ENCODE results near the gene TRAFD1. TPM values are rescaled to one million over a fixed set of nuclear protein-coding genes. Genes with fewer than 3 reads are reported as not detected.
A peak's percentile ranks its signal among the peaks of the same experiment; 100 is the strongest.
"Not testable (repeated sequence)": the region's sequence is repeated elsewhere in the genome, so short reads cannot be mapped to it uniquely, and the experiment has no call there.

TRAFD1 gene
- 10 to 100 TPM; 20.0 to 27.4 (median 23.3) TPM for polyA plus RNA-seq (ENCODE audit: insufficient read length in 10 of 10)
- long read RNA-seq, donor 1, partial matches to known transcripts = 0 of 4 reads
- long read RNA-seq, donor 1, other reads (novel, unspliced or antisense) = 0 of 4 reads
- long read RNA-seq, donor 2, partial matches to known transcripts = 0 of 4 reads
- long read RNA-seq, donor 2, other reads (novel, unspliced or antisense) = 0 of 4 reads
- long read RNA-seq, donor 3 = 0 reads
- long read RNA-seq, donor 4, partial matches to known transcripts = 8 of 9 reads
- long read RNA-seq, donor 4, other reads (novel, unspliced or antisense) = 0 of 9 reads
- long read RNA-seq, donor 5, partial matches to known transcripts = 0 of 5 reads
- long read RNA-seq, donor 5, other reads (novel, unspliced or antisense) = 0 of 5 reads
- long read RNA-seq, donor 6, partial matches to known transcripts = 0 of 7 reads
- long read RNA-seq, donor 6, other reads (novel, unspliced or antisense) = 0 of 7 reads
- long read RNA-seq, donor 7, partial matches to known transcripts = 10 of 10 reads
- long read RNA-seq, donor 7, other reads (novel, unspliced or antisense) = 0 of 10 reads
- long read RNA-seq, donor 8, partial matches to known transcripts = 9 of 10 reads
- long read RNA-seq, donor 8, other reads (novel, unspliced or antisense) = 0 of 10 reads
- long read RNA-seq, donor 9 = 0 reads

DNA sequence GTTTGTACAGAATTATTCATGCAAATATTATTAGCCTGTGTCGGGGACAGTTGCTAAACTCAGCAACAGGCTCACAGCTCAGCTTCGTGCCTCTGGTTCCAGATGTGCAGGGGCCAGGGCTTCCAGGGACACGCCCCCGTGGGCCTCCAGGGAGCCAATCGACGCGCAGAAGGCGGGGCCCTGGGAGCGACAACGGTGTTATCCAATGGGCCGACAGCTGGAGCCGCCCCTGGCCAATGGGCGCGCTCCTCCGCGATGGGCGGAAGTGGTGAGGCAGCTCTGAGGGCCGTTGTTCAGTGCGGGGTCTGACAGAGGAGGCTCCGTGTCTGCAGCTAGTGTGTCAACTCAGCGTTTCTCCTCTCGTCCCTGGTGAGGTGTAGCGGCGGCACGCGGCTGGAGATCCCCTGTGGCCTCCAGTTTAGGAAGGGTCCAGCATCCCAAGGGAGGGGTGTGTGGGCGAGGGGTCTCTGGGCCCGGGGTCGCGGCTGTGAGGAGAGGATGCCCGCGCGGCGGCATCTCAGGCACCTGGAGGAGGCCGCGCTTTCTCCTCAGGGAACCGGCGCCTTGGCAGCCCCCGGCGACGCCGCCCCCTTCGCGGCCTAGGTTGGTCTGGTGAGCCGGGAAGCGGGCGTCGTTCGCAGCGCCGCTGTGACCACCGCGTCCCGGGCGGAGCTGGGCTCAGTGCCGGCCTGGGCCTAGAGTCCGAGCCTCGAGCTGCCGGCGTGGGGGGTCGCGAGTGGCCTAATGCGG is at the start of gene TRAFD1:
TSS of gene TRAFD1 (plus strand) at position 311 of the 750 bp plus-strand sequence. CDS start 4,963 bp downstream, outside the sequence.
- peak; percentile 97 to 99 (median 98) for DNase-seq

DNA sequence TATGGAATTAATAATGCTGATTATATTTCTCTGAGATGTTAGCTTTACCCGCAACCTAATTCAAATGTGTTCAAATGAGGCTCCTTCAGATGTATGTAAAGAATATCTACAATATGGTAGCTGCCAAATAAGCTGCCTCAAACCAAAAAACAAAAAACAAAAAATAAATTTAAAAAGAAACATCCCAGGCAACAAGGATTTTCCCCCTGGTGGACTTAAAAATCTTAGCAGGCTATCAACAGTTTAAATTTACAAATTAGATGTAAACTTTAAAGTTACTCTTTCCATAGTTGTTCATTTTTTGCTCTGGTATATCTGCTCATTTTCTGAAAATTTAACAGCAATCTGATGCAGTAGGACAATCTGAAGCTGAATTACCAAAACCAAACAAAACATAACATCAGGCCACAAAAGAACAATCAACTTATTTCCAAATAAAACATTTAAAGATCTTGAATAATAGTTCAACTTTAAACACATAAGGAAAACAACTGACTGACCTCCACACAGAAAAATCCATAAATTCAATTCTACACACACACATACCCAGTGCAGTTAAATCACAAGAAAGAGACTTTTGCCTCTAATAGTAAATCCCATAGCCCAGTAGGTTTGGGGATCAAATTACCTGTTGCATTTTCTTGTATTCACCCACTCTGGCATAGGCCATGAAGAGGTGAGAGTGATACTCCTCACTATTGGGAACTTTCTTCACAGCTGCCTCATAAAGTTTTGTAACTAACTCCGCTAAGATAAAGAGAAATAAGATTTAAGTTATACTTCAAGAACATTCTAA is 38.1 kb upstream of the TRAFD1 start:
- DNase-seq = no peak

GRCh38 chr12:112087851-112088250 is 37.5 kb upstream of the TRAFD1 start:
- no peak for DNase-seq

- no peak for DNase-seq
Observed at GRCh38 chr12:112091563-112091962, 33.8 kb upstream of the TRAFD1 start.

- DNase-seq = no peak
Observed at GRCh38 chr12:112096070-112096469, 29.3 kb upstream of the TRAFD1 start.

- DNase-seq = peak in 1 of 3 donors; percentile 41
Observed at GRCh38 chr12:112096667-112097066, 28.7 kb upstream of the TRAFD1 start.

DNA sequence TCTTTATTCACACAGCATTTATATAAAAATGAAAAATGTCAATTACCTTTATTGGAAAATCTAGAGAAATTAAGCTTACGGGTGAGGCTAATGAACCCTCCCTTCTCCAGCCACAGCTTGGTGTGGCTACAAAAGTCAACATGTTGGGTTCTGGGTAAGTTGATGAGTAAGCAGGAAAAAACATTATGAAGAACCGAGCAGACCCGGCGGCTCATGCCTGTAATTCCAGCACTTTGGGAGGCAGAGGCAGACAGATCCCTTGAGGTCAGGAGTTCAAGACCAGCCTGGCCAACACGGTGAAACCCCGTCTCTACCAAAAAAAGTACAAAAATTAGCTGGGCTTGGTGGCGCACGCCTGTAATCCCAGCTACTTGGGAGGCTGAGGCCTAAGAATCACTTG is 27.7 kb upstream of the TRAFD1 start:
- no peak for DNase-seq

- DNase-seq = not testable (repeated sequence)
Observed at GRCh38 chr12:112100500-112100899, 24.9 kb upstream of the TRAFD1 start.

- no peak for DNase-seq
Observed at GRCh38 chr12:112102127-112102526, 23.2 kb upstream of the TRAFD1 start.

GRCh38 chr12:112102746-112103145 is 22.6 kb upstream of the TRAFD1 start:
- DNase-seq = not testable (repeated sequence)

DNA sequence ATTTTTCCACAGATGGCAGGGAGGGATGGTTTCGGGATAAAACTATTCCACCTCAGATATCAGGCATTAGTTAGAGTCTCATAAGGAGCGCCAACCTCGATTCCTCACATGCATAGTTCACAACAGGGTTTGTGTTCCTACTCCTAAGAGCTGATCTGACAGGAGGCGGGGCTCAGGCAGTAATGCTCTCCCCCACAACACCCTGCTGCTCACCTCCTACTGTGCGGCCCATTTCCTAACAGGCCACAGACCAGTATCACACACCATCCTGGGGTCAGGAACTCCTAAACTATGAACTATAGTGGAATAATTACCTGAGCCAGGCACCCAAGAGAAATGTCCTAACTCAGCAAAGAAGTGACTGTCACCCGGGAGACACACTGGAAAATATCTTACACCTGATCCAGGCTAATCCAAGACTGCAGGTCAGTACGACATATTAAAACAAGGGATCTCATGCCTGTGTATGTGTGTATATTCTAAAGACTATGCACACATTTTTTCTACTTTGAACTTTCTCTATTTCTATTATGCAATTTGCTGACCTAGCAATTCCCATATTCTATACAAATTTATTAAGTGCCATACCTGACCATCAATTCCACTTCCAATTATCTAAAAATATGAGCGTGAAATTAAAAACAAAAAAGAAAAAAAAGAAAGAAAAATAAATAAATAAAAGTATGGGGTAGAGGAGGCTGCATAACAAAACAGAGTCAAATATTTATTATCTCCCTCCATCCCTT is 21.4 kb upstream of the TRAFD1 start:
- no peak for DNase-seq

- no peak for DNase-seq
Observed at GRCh38 chr12:112105891-112106290, 19.5 kb upstream of the TRAFD1 start.

DNA sequence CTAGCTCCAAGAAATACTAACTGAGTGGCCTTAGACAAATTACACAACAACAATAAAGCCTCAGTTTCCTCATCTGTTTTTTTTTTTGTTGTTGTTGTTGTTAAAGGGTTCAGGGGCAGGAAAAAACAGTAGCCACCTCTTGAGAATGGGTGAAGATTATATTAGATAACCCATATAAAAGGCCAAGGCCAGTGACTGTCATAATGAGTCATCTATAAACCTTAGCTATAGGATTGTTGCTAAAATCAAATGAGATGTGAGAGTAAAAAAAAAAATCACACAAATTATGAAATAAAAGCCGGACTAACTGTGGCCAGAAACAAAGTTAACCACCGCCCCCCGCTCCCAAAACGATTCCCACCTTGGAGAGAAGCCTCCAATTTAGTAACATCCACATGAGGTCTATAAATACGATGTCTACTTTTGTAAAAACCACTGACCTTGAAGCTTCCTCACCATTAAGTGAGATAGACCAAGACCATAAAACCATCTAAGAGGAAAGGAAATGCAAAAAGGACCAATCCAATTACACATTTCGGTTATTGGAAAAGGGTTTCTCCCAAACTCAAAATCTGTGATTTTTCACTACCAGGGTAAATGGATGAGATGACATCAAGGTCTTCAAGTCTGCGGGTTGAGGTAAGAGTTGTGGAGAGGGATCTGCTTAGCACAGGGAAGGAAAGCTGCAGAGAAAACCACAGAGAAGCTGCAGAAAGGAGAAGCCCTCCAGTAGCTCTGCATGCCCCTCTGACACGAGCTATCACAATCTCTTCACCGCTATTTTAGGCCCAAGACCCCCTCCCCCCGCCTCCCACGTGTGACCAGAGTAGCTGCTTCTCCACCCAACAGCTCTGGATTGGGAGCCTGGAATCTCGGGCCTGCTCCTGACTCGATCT is 17.8 kb upstream of the TRAFD1 start:
- no peak for DNase-seq

- peak; percentile 89 to 97 (median 94) for DNase-seq
Observed at GRCh38 chr12:112108202-112109079, 16.9 kb upstream of the TRAFD1 start, which contains the start of gene NAA25. Gene NAA25 (minus strand): TSS chr12:112108783. CDS start chr12:112108773, 10 bp downstream.

GRCh38 chr12:112110787-112111662 is 14.3 kb upstream of the TRAFD1 start:
- DNase-seq = not testable (repeated sequence)

- no peak for DNase-seq
Observed at GRCh38 chr12:112111931-112112330, 13.4 kb upstream of the TRAFD1 start.

- no peak for DNase-seq
Observed at GRCh38 chr12:112112409-112113133, 12.8 kb upstream of the TRAFD1 start.
